Right atrium auricular region (tissue), 2 donors: Measurements from ENCODE around the gene TMEM150A. TPM values are rescaled to one million over a fixed set of nuclear protein-coding genes. Genes with fewer than 3 reads are reported as not detected.
"Not testable (repeated sequence)": the region's sequence is repeated elsewhere in the genome, so short reads cannot be mapped to it uniquely, and the experiment has no call there.

Experiments
- DNase-seq: peaks from one replicate; pipeline ENCODE4 v3.0.0-alpha.2; 2019; ENCODE audit warnings: low spot score
- H3K27ac ChIP-seq, 2 donors: fragments of 200-600 bp; sonication (generic); 1 replicate in 1 of 2; 2 replicates in 1 of 2; pipeline ENCODE4 v1.5.1; 2016 to 2019
- H3K27me3 ChIP-seq, 2 donors: fragments of 200-600 bp; sonication (generic); one replicate each; pipeline versions ENCODE4 v1.5.1 to v1.6.0; 2017 to 2019
- H3K36me3 ChIP-seq: fragments of 200-600 bp; sonication (generic); one replicate; pipeline ENCODE4 v1.5.1; 2016
- H3K4me1 ChIP-seq, 2 donors: fragments of 200-600 bp; sonication (generic); one replicate each; pipeline versions ENCODE4 v1.5.1 to v1.6.0; 2017 to 2019
- H3K4me3 ChIP-seq, 2 donors: fragments of 200-600 bp; sonication (generic); 1 replicate in 1 of 2; 2 replicates in 1 of 2; pipeline ENCODE4 v1.5.1; 2017 to 2019; ENCODE audit warnings: mild to moderate bottlenecking in 1 of 2, moderate library complexity in 1 of 2
- H3K9me3 ChIP-seq, 2 donors: fragments of 200-600 bp; sonication (generic); one replicate each; pipeline ENCODE4 v1.5.1; 2019
- CTCF ChIP-seq, 2 donors: fragments of 200-600 bp; sonication (generic); IDR thresholded peaks; one replicate each; pipeline ENCODE4 v1.5.1; 2019; ENCODE audit warnings: antibody characterized with exemption in 2 of 2
- total RNA-seq, 2 donors: library from RNA; depleted of rRNA; stranded (reverse); fragments of >200 nt; gene quantifications; one replicate each; pipeline ENCODE4 v1.1.0, GENCODE V29; 2016

The TMEM150A gene
- total RNA-seq, 2 donors from 2014 or later, result 15.8 to 21.7 TPM

DNA sequence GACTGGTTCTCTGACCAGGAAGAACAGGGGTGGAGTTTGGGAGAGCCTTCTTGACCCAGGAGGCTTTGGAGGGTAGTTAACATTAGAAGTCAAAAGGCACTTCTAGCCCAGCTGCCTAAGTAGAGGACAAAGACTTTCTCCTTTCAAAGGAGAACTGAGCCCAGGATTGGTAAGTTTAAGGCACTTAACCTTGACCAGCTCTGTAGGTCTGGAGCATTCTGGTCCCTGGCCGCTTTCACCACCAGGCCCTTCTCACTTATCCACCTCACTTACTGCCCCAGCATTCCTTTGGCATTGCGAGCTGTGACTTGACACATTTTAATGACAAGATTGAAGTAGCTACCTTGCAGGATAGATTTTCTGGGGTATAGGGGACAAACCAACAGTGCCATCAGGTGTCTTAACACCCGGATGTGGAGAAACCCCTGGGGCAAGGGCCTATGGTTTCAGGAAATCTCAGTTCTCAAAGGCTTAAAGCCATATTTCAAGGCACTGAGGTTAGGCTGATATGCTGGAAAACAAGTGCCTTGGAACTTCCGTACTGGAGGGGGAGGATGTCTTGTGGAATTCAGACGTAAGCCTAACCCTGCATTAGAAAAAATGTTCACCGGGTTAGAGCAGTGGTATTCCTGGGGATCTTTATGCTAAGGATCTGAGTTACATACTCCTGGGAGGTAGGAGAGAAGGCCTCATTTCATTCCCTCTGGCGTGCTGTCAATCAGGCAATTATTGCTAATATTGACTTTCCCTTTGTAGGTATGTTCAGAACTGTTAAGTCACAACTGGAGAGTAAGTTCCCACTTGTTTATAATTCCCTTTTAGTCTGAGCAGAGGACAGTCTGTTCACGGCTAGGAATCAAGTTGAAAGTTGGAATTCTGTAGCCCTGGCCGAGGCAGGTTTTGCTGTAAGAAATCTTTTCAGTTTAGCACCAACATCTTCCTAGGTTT lies 5.0 kb upstream of the TMEM150A start:
- Histone ChIP-seq H3K36me3 (peaks cover 12% of the 10 kb centered on the region), H3K27ac (peak overlapping the region; percentile 50 to 90), H3K4me3 (no peak overlapping the region), H3K27me3 (no peaks in the 10 kb centered on the region), H3K9me3 (no peaks in the 10 kb centered on the region), H3K4me1 (peaks cover 0 to 86% of the 10 kb centered on the region in 2 donors)
- TF ChIP-seq CTCF (IDR thresholded peaks at IDR 0.05), result no peak
- DNase-seq, result no peak

DNA sequence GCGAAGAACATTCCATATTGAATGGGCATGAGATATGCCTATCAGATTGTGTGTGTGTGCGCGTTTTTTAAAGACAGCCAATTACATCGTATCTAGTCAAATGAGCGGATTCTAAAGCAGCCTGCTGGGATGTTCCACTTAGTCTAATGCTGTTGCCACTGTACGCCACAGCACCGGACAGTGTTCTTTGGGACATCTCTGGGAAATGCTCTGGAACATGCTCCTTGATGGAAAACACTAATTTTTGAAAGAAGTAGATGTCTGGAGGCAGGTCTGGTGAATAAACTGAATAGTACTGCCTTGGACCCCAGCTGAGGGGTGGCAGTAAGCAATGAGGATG lies 3.6 kb upstream of the TMEM150A start:
- Histone ChIP-seq H3K4me1 (peaks cover 0 to 86% of the 10 kb centered on the region in 2 donors), H3K36me3 (peaks cover 12% of the 10 kb centered on the region), H3K27ac (peak overlapping the region; percentile 88 to 90), H3K4me3 (no peak overlapping the region), H3K27me3 (no peaks in the 10 kb centered on the region), H3K9me3 (no peaks in the 10 kb centered on the region)
- DNase-seq, result no peak
- no peak for TF ChIP-seq CTCF (IDR thresholded peaks at IDR 0.05)

GRCh38 chr2:85605406-85606115 lies 3.1 kb upstream of the TMEM150A start:
- no peak overlapping the region for H3K4me3 ChIP-seq
- H3K9me3 ChIP-seq, result no peaks in the 10 kb centered on the region
- H3K27me3 ChIP-seq, result no peaks in the 10 kb centered on the region
- no peak for TF ChIP-seq CTCF (IDR thresholded peaks at IDR 0.05)
- H3K27ac ChIP-seq, result peak overlapping the region; percentile 88 to 90
- DNase-seq, result no peak
- peaks cover 12% of the 10 kb centered on the region for H3K36me3 ChIP-seq
- H3K4me1 ChIP-seq, result peaks cover 0 to 86% of the 10 kb centered on the region in 2 donors

GRCh38 chr2:85604568-85605339 lies 2.3 kb upstream of the TMEM150A start:
- Histone ChIP-seq H3K36me3 (peaks cover 12% of the 10 kb centered on the region), H3K9me3 (no peaks in the 10 kb centered on the region), H3K27ac (peak overlapping the region; percentile 88 to 90), H3K4me3 (no peak overlapping the region), H3K4me1 (peaks cover 0 to 77% of the 10 kb centered on the region in 2 donors), H3K27me3 (no peaks in the 10 kb centered on the region)
- no peak for DNase-seq
- TF ChIP-seq CTCF (IDR thresholded peaks at IDR 0.05), result no peak

DNA sequence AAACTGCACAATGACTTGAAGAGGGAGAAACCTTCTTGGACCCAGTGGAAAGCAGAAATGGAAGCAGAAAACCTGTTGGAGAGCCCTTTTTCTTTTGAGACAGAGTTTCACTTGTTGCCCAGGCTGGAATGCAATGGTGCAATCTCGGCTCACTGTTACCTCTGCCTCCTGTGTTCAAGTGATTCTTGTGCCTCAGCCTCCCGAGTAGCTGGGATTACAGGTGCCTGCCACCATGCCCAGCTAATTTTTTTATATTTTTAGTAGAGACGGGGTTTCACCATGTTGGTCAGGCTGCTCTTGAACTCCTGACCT lies 1.6 kb upstream of the TMEM150A start:
- H3K27me3 ChIP-seq, DNase-seq, H3K9me3 ChIP-seq: not testable (repeated sequence)
- Histone ChIP-seq H3K4me3 (peak overlapping the region in 1 of 2 donors; percentile 78), H3K27ac (peak overlapping the region; percentile 88 to 90), H3K4me1 (peaks cover 0 to 71% of the 10 kb centered on the region in 2 donors), H3K36me3 (peaks cover 17% of the 10 kb centered on the region)
